H1 (cell line): Measurements from ENCODE around the gene CFH. TPM values are rescaled to one million over a fixed set of nuclear protein-coding genes. Genes with fewer than 3 reads are reported as not detected.

Experiments
- CTCF ChIA-PET: fragments of 300-600 bp; sonication (Branson Sonifier 250); formaldehyde crosslinking; loops from one replicate; lab custom pipeline; 2021; ENCODE audit not compliant: partially characterized antibody; lab: Charles Lee
- POLR2A ChIA-PET: fragments of 300-600 bp; sonication (Branson Sonifier 250); formaldehyde crosslinking; loops from one replicate; lab custom pipeline; 2021; ENCODE audit warnings: inconsistent platforms; ENCODE audit not compliant: partially characterized antibody; lab: Charles Lee
- DNase-seq, 2 experiments: peaks; one replicate each; pipeline versions ENCODE4 v3.0.0 to v3.0.0-alpha.2; 2010 to 2022; ENCODE audit warnings: low spot score in 2 of 2, low read depth in 1 of 2, mixed read lengths in 1 of 2
- FAIRE-seq: peaks from 2 replicates; lab custom pipeline; 2011; peaks lifted over from hg19 to GRCh38; lab: Jason Lieb, UNC
- H2AFZ ChIP-seq: 2 replicates; pipeline ENCODE4 v1.8.1; 2012; ENCODE audit warnings: low read length, inconsistent platforms
- H2AK5ac ChIP-seq: 2 replicates; pipeline ENCODE4 v1.6.1; 2013; ENCODE audit warnings: low read depth, low read length
- H2BK120ac ChIP-seq: replicated peaks from 2 replicates; pipeline ENCODE3; 2013; ENCODE audit warnings: low read depth, low read length, inconsistent platforms
- H2BK12ac ChIP-seq: 2 replicates; pipeline ENCODE4 v1.6.1; 2013; ENCODE audit warnings: low read depth, low read length
- H2BK15ac ChIP-seq: 2 replicates; pipeline ENCODE4 v1.6.1; 2013; ENCODE audit warnings: low read length
- H2BK20ac ChIP-seq: 2 replicates; pipeline ENCODE4 v1.6.1; 2013; ENCODE audit warnings: low read length
- H2BK5ac ChIP-seq: 2 replicates; pipeline ENCODE4 v1.6.1; 2013; ENCODE audit warnings: low read depth, low read length
- H3K14ac ChIP-seq: 2 replicates; pipeline ENCODE4 v1.6.1; 2013; ENCODE audit warnings: inconsistent platforms; ENCODE audit not compliant: insufficient read length
- H3K18ac ChIP-seq: 2 replicates; pipeline ENCODE4 v1.6.1; 2013; ENCODE audit warnings: low read length; ENCODE audit errors: extremely low read depth
- H3K23ac ChIP-seq: 2 replicates; pipeline ENCODE4 v1.6.1; 2013; ENCODE audit warnings: inconsistent platforms; ENCODE audit not compliant: insufficient read length
- H3K23me2 ChIP-seq: 2 replicates; pipeline ENCODE4 v1.6.1; 2013; ENCODE audit warnings: low read depth, low read length
- H3K27ac ChIP-seq: 2 replicates; pipeline ENCODE4 v1.6.1; 2011; ENCODE audit warnings: low read depth, low read length, inconsistent platforms
- H3K27me3 ChIP-seq, 4 experiments: replicated peaks in 1 of 4; 1 replicate in 1 of 4; 2 replicates in 3 of 4; pipeline versions ENCODE4 v1.6.1 to v1.8.1; 2011 to 2013; ENCODE audit warnings: low read length in 3 of 4, mild to moderate bottlenecking in 3 of 4, inconsistent platforms in 2 of 4, mixed read lengths in 2 of 4, moderate library complexity in 1 of 4; ENCODE audit not compliant: control insufficient read depth in 3 of 4, insufficient read depth in 3 of 4; ENCODE audit errors: extremely low read depth in 1 of 4
- H3K36me3 ChIP-seq, 4 experiments: 2 replicates each; pipeline versions ENCODE4 v1.6.1 to v1.8.1; 2011 to 2013; ENCODE audit warnings: mild to moderate bottlenecking in 4 of 4, low read length in 3 of 4, moderate library complexity in 2 of 4, control low read depth in 1 of 4, inconsistent platforms in 1 of 4; ENCODE audit not compliant: insufficient read depth in 4 of 4, control insufficient read depth in 2 of 4
- H3K4ac ChIP-seq: replicated peaks from 2 replicates; pipeline ENCODE3; 2013; ENCODE audit warnings: low read length, low read depth, mixed read lengths, inconsistent platforms; ENCODE audit not compliant: insufficient read length
- H3K4me1 ChIP-seq, 4 experiments: replicated peaks in 1 of 4; 1 replicate in 1 of 4; 2 replicates in 3 of 4; pipeline versions ENCODE4 v1.6.1 to v1.8.1; 2011 to 2013; ENCODE audit warnings: low read length in 3 of 4, inconsistent platforms in 2 of 4, mixed read lengths in 1 of 4; ENCODE audit not compliant: insufficient read depth in 4 of 4, control insufficient read depth in 3 of 4
- H3K4me2 ChIP-seq, 2 experiments: 2 replicates each; pipeline versions ENCODE4 v1.6.1 to v1.8.1; 2011 to 2013; ENCODE audit warnings: low read depth in 2 of 2, low read length in 2 of 2, control low read depth in 1 of 2, inconsistent platforms in 1 of 2, mild to moderate bottlenecking in 1 of 2; ENCODE audit not compliant: insufficient read depth in 1 of 2
- H3K4me3 ChIP-seq, 4 experiments: fragments of 200-600, 300-600 bp in 1 of 4; sonication (generic), shearing (Covaris generic), sonication (Bioruptor Twin) in 1 of 4; 2 replicates each; pipeline versions ENCODE4 v1.5.1 to v1.8.1; 2011 to 2016; ENCODE audit warnings: low read length in 4 of 4, low read depth in 3 of 4, control low read depth in 2 of 4, inconsistent platforms in 2 of 4, mild to moderate bottlenecking in 2 of 4, mixed read lengths in 1 of 4, moderate library complexity in 1 of 4; ENCODE audit not compliant: insufficient read depth in 2 of 4; ENCODE audit errors: extremely low read depth in 1 of 4
- H3K56ac ChIP-seq: replicated peaks from 2 replicates; pipeline ENCODE3; 2013; ENCODE audit warnings: low read depth, mild to moderate bottlenecking, mixed read lengths, low read length, inconsistent platforms; ENCODE audit not compliant: insufficient read length
- H3K79me1 ChIP-seq: 2 replicates; pipeline ENCODE4 v1.6.1; 2013; ENCODE audit warnings: low read depth, low read length, control low read depth
- H3K79me2 ChIP-seq, 2 experiments: 2 replicates each; pipeline versions ENCODE4 v1.6.1 to v1.8.1; 2012 to 2013; ENCODE audit warnings: low read length in 2 of 2, mild to moderate bottlenecking in 2 of 2, inconsistent platforms in 1 of 2; ENCODE audit not compliant: insufficient read depth in 2 of 2, control insufficient read depth in 1 of 2
- H3K9ac ChIP-seq, 4 experiments: replicated peaks in 1 of 4; 1 replicate in 1 of 4; 2 replicates in 3 of 4; pipeline versions ENCODE4 v1.6.1 to v1.8.1; 2011 to 2013; ENCODE audit warnings: low read depth in 3 of 4, low read length in 3 of 4, control low read depth in 2 of 4, mild to moderate bottlenecking in 2 of 4, moderate library complexity in 2 of 4, inconsistent platforms in 1 of 4; ENCODE audit errors: extremely low read depth in 1 of 4
- H3K9me3 ChIP-seq, 2 experiments: 2 replicates each; pipeline versions ENCODE4 v1.6.1 to v1.8.1; 2012 to 2013; ENCODE audit warnings: mild to moderate bottlenecking in 2 of 2, moderate library complexity in 2 of 2, control low read depth in 1 of 2, inconsistent platforms in 1 of 2, low read depth in 1 of 2, low read length in 1 of 2, mixed read lengths in 1 of 2; ENCODE audit not compliant: insufficient read depth in 2 of 2
- H4K20me1 ChIP-seq, 2 experiments: replicated peaks in 1 of 2; 2 replicates each; pipeline versions ENCODE3 to v1.8.1; 2011 to 2013; ENCODE audit warnings: inconsistent platforms in 2 of 2, low read length in 2 of 2, mild to moderate bottlenecking in 1 of 2; ENCODE audit not compliant: insufficient read depth in 2 of 2, control insufficient read depth in 1 of 2
- H4K5ac ChIP-seq: 2 replicates; pipeline ENCODE4 v1.6.1; 2013; ENCODE audit warnings: low read length, low read depth, mixed read lengths, inconsistent platforms; ENCODE audit not compliant: insufficient read length
- H4K8ac ChIP-seq: 2 replicates; pipeline ENCODE4 v1.8.0; 2013; ENCODE audit warnings: mild to moderate bottlenecking, moderate library complexity, low read length, inconsistent platforms; ENCODE audit not compliant: insufficient read depth; ENCODE audit errors: extremely low read depth
- H4K91ac ChIP-seq: replicated peaks from 2 replicates; pipeline ENCODE3; 2013; ENCODE audit warnings: low read length, mixed read lengths, inconsistent platforms; ENCODE audit not compliant: insufficient read length
- ASH2L ChIP-seq: fragments of 200-600, 300-600 bp; sonication (generic); IDR thresholded peaks from one replicate; pipeline ENCODE4 v1.7.1; 2017; ENCODE audit warnings: low read length
- CHD1 ChIP-seq: IDR thresholded peaks from 2 replicates; pipeline ENCODE4 v1.6.1; 2012; ENCODE audit warnings: low read depth, low read length, improper control_type of control experiment
- ZNF274 ChIP-seq: IDR thresholded peaks from 2 replicates; pipeline ENCODE4 v1.7.0; 2012; ENCODE audit warnings: low read length, borderline replicate concordance; ENCODE audit errors: extremely low read depth
- WGBS, 2 experiments: shearing (Covaris generic) in 1 of 2; methylation state at CpG; one replicate each; pipeline versions ENCODE4 v1.1.6 to v1.1.7; 2013 to 2015; ENCODE audit warnings: low lambda C conversion rate in 2 of 2, mixed read lengths in 2 of 2, inconsistent platforms in 1 of 2, low coverage in 1 of 2, missing lambda C conversion rate in 1 of 2; ENCODE audit not compliant: insufficient replicate concordance in 2 of 2, insufficient coverage in 1 of 2, insufficient read length in 1 of 2; ENCODE audit errors: extremely low coverage in 1 of 2, missing lambda C conversion rate in 1 of 2; 5-methylcytosine and 5-hydroxymethylcytosine counted together
- polyA plus RNA-seq, 7 experiments: library from polyadenylated mRNA; depleted of rRNA in 3 of 7; stranded (reverse) in 5 of 7; unstranded in 2 of 7; fragments of >200 nt in 5 of 7; fragments of 200-250 nt in 2 of 7; gene quantifications; 1 replicate in 5 of 7; 2 replicates in 1 of 7; 4 replicates in 1 of 7; pipeline versions ENCODE4 v1.2.1 to v1.2.3, GENCODE V29; 2011 to 2013; ENCODE audit warnings: missing spikeins in 2 of 7, mixed read lengths in 2 of 7
- total RNA-seq: library from RNA; stranded (reverse); fragmentation: NEBNext Ultra II Directional; extraction: Animal tissue kit (Norgen Biotek cat#: 25700); gene quantifications from 2 replicates; pipeline ENCODE4 v1.2.1, GENCODE V29; 2021

Gene CFH
- total and polyA plus RNA-seq, 2 of the 8 experiments (the other 6 are each of a cell fraction or from before 2014, with no cell fraction given), result not detected

GRCh38 chr1:196619721-196620120 lies 32.1 kb upstream of the CFH start:
- Histone ChIP-seq H4K5ac (no peak overlapping the region), H4K8ac (no peak overlapping the region), H3K4me2 (no peak overlapping the region), H3K9ac (no peak overlapping the region), H2AFZ (no peak overlapping the region), H3K4me3 (no peak overlapping the region), H3K4me1 (no peaks in the 10 kb centered on the region), H3K23me2 (no peaks in the 10 kb centered on the region; the same call in 1 of the 2 replicates), H3K27ac (no peak overlapping the region), H4K20me1 (no peaks in the 10 kb centered on the region), H3K56ac (no peak overlapping the region), H3K36me3 (no peaks in the 10 kb centered on the region), H2BK20ac (no peak overlapping the region), H2BK15ac (no peak overlapping the region), H3K27me3 (no peaks in the 10 kb centered on the region), H3K9me3 (no peaks in the 10 kb centered on the region), H3K4ac (no peak overlapping the region), H2BK5ac (no peak overlapping the region), H4K91ac (no peak overlapping the region), H3K23ac (no peak overlapping the region), H2AK5ac (no peak overlapping the region), H3K79me1 (no peaks in the 10 kb centered on the region), H3K79me2 (no peaks in the 10 kb centered on the region), H2BK12ac (no peak overlapping the region), H3K14ac (no peak overlapping the region), H2BK120ac (no peak overlapping the region), H3K18ac (no peak overlapping the region)
- TF ChIP-seq ASH2L, result no peak
- TF ChIP-seq ZNF274, result no peak
- no peak for TF ChIP-seq CHD1
- FAIRE-seq, result no peak
- 89% methylated on average over 2 of the region's 2 CpGs; no CpG with 5 or more reads in 1 of the 2 experiments for WGBS, 2 experiments
- ChIA-PET CTCF (interaction anchor here (1.1 kb wide), 1 partner anchor 104 kb away, joined by 3 read pairs; no protein-coding TSS in a partner anchor), POLR2A (interaction anchor here (1.9 kb wide), 1 partner anchor 11 kb away, joined by 11 read pairs; no protein-coding TSS in a partner anchor)
- DNase-seq, result no peak
